Suppressor macrophage treated with lipopolysaccharide for 1 hour (primary cell): ENCODE measurements around the gene PAGE4.

Experiments
- DNase-seq, 3 donors: peaks; one replicate each; pipeline ENCODE4 v3.0.0-alpha.2; 2020 to 2022

Gene PAGE4

DNA sequence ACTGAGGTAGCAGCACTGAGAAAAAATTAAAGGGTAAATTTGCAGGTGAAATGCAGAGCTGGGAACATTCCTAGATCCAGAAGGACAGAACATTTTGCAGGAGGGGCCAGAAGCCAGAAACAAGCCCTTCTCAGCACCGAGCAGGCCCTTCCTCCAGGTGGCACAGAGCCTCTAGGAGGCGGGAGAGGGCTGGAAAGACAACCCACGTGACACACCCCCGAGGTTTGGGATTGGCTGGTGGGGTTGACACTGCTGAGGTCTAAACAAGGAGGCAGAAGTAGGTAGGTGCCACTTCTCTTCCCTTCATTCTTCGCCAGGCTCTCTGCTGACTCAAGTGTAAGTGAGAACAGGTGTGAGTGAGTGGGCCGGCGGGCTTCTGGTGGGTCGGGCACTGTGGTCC is at the start of gene PAGE4:
Gene PAGE4, plus strand, starts transcription at position 288 of the 400 bp plus-strand sequence. CDS start 1,126 bp downstream, outside the sequence.
- no peak for DNase-seq

DNA sequence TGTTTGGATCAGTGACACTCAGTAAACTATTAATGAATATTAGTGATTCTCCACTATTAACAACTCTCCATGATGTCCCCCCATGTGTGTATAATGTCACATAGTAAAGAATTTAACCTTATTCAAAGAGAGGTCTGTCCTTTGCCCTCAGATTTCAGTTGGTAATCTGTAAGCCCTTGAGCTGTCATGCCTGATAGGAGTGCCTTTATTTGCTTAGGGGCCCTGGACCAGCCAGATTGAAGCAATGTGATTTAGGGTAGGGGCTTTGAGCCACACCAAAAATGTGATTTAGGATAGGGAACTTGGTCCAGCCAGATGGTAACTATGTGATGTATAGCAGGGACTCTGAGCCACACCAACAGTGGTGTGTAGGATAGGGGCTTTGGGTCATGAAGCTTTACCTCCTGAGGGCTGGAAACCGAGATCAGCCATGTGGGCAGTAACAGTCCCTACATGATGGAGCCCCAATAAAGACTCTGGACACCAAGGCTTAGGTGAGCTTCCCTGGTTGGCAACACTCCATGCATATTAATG is 44.3 kb upstream of the PAGE4 start:
- DNase-seq = no peak

DNA sequence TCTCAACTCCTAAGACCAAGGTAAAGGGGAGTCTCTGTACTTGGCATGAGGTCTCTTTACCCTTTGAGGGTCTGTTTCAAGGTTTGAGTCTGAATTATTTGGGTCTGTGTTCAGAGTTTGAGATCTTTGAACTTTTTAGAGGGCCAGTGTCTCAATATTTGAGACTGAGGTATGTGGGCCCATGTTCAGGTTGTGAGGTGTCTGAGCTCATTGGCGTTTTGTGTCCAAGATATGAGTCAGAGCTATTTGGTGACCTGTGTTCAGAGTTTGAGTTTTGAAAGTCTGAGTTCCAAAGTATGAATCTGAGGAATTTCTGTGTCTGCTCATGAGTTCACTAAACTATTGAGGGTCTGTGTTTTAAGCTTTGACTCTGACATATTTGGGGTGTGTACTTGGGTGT is 36.7 kb upstream of the PAGE4 start:
- DNase-seq = no peak

DNA sequence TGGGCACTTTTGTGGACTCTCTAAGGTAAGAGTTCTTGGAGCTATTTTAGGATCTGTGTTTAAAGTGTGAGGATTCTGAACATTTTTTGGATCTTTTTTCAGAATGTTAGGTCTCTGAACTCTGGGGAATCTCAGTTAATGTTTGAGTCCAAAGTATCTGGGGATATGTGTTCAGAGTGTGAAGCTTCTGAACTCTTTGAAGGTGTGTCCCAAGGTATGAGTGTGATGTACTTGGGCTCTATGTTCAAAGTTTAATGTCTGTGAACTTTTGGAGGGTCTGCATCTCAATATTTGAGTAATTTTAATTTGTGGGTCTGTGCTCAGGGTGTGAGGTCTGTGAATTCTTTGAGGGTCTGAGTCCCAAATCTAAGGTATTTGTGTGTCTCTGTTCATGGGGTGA is 35.4 kb upstream of the PAGE4 start:
- no peak for DNase-seq

- no peak for DNase-seq
These were observed 29.3 kb upstream of the PAGE4 start for GRCh38 chrX:49799828-49800227.

GRCh38 chrX:49809891-49810632 is 19.0 kb upstream of the PAGE4 start:
- no peak for DNase-seq

DNA sequence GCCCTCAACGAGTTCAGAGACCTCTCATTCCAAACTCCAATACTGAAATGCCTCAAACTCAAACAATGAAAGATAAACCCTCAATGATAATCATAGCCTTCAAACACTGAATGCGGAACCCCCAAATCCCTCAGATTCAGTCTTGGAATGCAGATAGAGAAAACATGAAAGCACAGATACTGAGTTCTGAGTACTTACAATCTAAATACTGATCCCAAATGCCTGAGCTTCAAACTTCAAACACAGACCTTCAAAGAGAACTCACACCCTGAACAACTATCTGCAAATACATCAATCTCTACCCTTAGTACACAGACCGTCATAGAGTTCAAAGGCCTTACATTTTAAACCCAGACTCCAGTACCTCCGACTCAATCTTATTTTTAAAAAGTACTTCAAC is 16.9 kb upstream of the PAGE4 start:
- no peak for DNase-seq

GRCh38 chrX:49816435-49816834 is 12.7 kb upstream of the PAGE4 start:
- DNase-seq = no peak

DNA sequence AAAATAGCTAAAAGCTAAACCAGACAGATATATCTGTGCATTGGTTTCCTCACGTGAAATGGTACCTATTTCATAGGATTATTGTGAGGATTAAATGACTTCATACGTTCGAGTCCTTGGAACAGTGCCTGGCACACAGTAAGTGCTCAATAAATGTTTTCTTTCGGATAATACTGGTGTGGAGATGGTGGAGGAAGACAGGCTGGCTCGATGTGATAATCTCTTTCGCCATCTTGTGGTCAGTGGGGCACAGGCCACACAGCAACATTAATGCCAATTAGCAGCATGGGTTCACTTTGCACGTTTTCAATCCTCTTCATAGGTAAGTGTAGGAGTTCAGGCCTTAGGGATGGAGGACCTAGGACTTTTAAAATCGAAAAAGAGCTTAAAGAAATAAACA is 9.3 kb downstream of the PAGE4 start:
- peak; percentile 25 to 39 (median 34) for DNase-seq

DNA sequence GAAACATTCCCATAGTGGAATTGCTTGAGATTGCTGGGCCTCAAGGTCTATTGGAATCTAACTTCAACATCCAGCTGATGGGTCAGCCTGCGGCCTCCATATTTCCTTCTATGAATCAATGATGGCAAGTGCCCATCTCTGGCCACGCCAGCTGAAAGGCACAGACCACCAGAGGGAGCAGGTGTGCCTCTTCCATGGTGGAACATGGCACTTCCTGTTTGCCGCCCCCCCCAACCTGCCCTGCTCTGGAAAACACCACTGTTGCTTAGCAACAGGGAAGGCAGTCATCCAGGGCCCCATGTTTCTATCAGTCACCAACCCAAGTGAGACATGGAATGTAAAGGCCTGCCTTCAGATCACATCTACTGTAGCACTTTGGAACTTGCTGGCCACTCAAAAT is 11.6 kb downstream of the PAGE4 start:
- DNase-seq = peak; percentile 57 to 69 (median 57)

DNA sequence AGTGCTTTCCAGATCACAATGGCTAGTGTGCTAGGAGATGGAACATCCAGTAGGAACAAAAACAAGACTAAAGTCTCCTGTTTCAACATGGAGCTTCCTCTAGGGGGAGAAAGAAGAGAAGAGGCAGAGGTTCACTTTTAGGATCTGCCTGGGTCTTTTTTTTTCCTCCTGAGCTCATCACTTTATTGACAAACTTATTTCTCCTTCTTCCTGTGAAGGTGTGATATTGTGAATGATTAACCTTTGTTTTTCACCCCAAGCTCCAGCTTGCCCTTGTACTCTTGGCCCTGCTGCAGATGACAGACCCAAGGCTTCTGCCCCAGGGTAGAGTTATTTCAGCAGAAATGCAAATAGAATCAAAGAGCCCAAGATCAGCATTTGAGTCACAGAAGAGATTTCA is 13.5 kb downstream of the PAGE4 start:
- no peak for DNase-seq

GRCh38 chrX:49844611-49845010 is 15.5 kb downstream of the PAGE4 start:
- DNase-seq = no peak

GRCh38 chrX:49845701-49846403 is 16.7 kb downstream of the PAGE4 start:
- DNase-seq = no peak

DNA sequence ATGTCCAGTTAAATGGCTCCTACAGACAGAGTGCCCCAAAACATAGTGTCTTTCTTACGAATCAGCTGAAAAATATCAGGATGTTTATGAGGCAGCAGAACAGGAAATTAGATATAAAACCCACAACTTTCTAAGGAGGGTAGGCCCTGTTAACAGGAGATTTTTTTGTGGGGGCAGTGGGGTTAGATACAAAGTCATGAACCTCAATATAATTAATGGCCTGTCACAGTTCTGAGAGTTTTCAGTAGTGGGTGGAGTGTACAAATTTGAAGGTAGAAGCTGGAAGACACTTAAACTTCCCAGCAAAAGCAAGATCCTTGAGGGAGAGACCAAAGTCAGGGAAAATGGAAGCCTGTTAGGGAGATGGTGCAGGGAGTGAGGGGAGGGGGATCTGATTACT is 17.4 kb downstream of the PAGE4 start:
- DNase-seq = no peak

- no peak for DNase-seq
These were observed 19.2 kb downstream of the PAGE4 start for GRCh38 chrX:49848275-49848674.

- DNase-seq = peak in 1 of 3 donors; percentile 13
These were observed 20.9 kb downstream of the PAGE4 start for GRCh38 chrX:49850028-49850427.

DNA sequence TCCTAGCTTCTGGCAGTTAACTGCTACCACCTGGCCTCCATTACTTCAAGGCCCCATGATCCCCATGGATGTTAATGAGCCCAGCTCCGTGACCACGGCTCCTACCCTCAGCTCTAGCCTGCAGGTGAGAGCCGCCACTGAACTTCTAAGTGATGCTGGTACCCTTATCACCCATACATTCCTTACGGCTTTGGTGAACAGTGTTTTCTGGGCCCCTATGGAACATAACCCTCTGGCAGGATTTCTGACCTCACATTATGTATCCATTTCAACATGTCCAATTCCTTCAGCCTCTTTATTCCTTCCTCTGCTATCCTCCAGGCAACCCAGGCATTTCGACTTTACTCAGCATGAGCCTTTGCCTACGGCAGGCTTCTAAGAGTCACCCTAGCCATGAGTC is 24.6 kb downstream of the PAGE4 start:
- no peak for DNase-seq

DNA sequence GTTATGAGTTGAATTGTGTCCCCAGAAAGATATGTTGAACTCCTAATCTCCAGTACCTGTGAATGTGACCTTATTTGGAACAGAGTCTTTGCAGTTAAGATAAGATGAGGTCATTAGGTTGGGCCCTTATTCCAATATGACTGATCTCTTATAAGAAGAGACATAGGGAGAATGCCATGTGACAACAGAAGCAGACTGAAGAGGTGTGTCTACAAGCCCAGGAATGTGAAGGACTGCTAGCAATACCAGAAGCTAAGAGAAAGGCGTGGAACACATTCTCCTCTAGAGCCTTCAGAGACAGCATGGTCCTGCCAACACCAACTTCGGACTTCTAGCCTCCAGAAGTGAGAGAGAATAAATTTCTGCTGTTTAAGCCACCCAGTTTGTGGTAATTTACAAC is 27.7 kb downstream of the PAGE4 start:
- DNase-seq = no peak

DNA sequence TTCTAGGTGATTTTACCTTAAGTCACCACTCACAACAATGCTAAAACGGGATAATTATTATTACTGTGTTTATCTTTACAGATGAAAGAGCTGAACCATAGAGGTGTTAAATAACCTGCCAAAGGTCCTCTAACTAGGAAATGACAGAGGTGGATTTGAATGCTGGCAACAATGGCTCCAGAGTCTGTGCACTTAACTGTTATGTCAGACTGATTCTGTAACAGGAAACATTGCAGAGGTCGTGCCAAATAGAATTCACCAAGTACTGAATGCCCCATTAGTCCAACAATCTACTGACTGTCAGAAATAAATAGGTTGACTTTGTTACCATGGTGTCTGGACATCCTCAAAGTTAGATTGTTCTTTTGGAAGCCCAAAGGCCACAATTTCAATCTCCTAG is 29.2 kb downstream of the PAGE4 start:
- DNase-seq = no peak

- DNase-seq = no peak
These were observed 30.4 kb downstream of the PAGE4 start for GRCh38 chrX:49859491-49859890.

GRCh38 chrX:49860867-49861535 is 31.9 kb downstream of the PAGE4 start:
- no peak for DNase-seq

GRCh38 chrX:49862093-49862492 is 33.0 kb downstream of the PAGE4 start:
- no peak for DNase-seq

DNA sequence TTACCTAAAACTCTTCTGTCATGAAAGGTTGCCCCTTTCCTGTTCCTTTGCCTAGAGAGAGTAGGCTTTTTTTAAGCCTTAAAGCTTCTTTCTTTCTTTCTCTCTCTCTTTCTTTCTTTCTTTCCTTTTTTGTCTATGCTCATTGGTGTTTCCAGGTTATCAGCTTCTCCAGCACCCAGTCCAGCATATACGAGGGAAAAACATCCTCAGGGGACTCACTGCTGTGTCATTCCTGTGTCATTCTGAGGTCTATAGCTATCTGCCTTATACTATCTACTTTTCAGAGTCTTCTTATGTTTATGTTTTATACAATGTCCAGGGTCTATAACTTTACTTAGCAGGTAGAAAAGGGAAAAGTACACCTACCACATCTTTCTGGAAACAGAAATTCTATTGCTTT is 39.6 kb downstream of the PAGE4 start:
- no peak for DNase-seq

DNA sequence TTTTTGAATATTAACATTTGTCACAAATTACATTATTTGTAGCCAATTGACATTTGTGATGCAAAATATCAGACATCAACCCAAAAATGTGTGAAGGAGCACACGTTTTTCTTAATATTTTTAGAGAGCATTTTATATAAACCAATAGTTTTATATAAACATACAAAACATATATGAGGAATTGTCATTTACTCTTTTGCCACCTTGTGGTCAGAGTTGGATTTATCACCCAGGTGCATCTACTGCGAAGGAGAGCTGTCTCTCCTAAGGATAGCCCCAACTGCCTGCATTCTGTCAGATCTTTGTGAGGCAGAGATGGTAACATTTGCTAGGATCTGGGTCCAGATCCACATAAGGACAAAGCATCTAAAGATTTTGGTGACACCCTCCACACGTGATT is 47.6 kb downstream of the PAGE4 start:
- DNase-seq = peak; percentile 23 to 27 (median 23)
